Stimulated activated CD8-positive, alpha-beta memory T cell treated with anti-CD3 and anti-CD28 coated beads, Interleukin-15, amount 100 ng/mL, for 48 hours (primary cell): ENCODE results near the gene SPAG9.

Experiments used
- DNase-seq, 2 donors: peaks; one replicate each; pipeline ENCODE4 v3.0.0-alpha.2; 2020; ENCODE audit warnings: low read depth in 2 of 2

SPAG9 gene

GRCh38 chr17:51035431-51035830 lies 85.2 kb downstream of the SPAG9 start:
- DNase-seq, result no peak

GRCh38 chr17:51034800-51035199 lies 85.9 kb downstream of the SPAG9 start:
- DNase-seq, result no peak

GRCh38 chr17:51032850-51033249 lies 87.8 kb downstream of the SPAG9 start:
- no peak for DNase-seq

- DNase-seq, result no peak
Measured at GRCh38 chr17:51029568-51030463, 90.9 kb downstream of the SPAG9 start.

- no peak for DNase-seq
Measured at GRCh38 chr17:51029142-51029541, 91.5 kb downstream of the SPAG9 start.

- no peak for DNase-seq
Measured at GRCh38 chr17:51028176-51028863, 92.3 kb downstream of the SPAG9 start.

GRCh38 chr17:51018541-51018940 lies 102.1 kb downstream of the SPAG9 start:
- DNase-seq, result no peak

- DNase-seq, result no peak
Measured at GRCh38 chr17:51017270-51017669, 103.4 kb downstream of the SPAG9 start.

GRCh38 chr17:51016099-51016498 lies 104.6 kb downstream of the SPAG9 start:
- no peak for DNase-seq

GRCh38 chr17:51015145-51015558 lies 105.5 kb downstream of the SPAG9 start:
- no peak for DNase-seq

- no peak for DNase-seq
Measured at GRCh38 chr17:51014129-51014528, 106.5 kb downstream of the SPAG9 start.

GRCh38 chr17:51013322-51013721 lies 107.3 kb downstream of the SPAG9 start:
- no peak for DNase-seq

- no peak for DNase-seq
Measured at GRCh38 chr17:51012538-51012937, 108.1 kb downstream of the SPAG9 start.

- DNase-seq, result no peak
Measured at GRCh38 chr17:51010173-51010675, 110.4 kb downstream of the SPAG9 start.

- no peak for DNase-seq
Measured at GRCh38 chr17:51006601-51007000, 114.1 kb downstream of the SPAG9 start.

GRCh38 chr17:51005768-51006167 lies 114.9 kb downstream of the SPAG9 start:
- DNase-seq, result no peak

GRCh38 chr17:51004249-51004648 lies 116.4 kb downstream of the SPAG9 start:
- no peak for DNase-seq

- DNase-seq, result no peak
Measured at GRCh38 chr17:51000835-51001638, 119.6 kb downstream of the SPAG9 start.

GRCh38 chr17:50995668-50996067 lies 125.0 kb downstream of the SPAG9 start:
- no peak for DNase-seq

GRCh38 chr17:50993544-50993943 lies 127.1 kb downstream of the SPAG9 start:
- no peak for DNase-seq

- no peak for DNase-seq
Measured at GRCh38 chr17:50989149-50989548, 131.5 kb downstream of the SPAG9 start.

- no peak for DNase-seq
Measured at GRCh38 chr17:50988427-50988826, 132.2 kb downstream of the SPAG9 start.
